OCI-LY1 (cell line): ENCODE results near the gene PDHX.

ENCODE experiments used
- H2AFZ ChIP-seq: fragments of 200-600 bp; sonication (generic), shearing (Covaris generic); 2 replicates; pipeline ENCODE4 v1.6.0; 2014; ENCODE audit warnings: antibody characterized with exemption, mild to moderate bottlenecking, low read length
- H3F3A ChIP-seq: fragments of 200-600 bp; sonication (generic), shearing (Covaris generic); 2 replicates; pipeline ENCODE4 v1.6.0; 2014; ENCODE audit warnings: mild to moderate bottlenecking, antibody characterized with exemption, low read length, moderate library complexity; ENCODE audit not compliant: insufficient read depth
- H3K27ac ChIP-seq: fragments of 200-600 bp; sonication (generic); 2 replicates; pipeline ENCODE4 v1.5.1; 2014; ENCODE audit warnings: low read length, mixed run types, mild to moderate bottlenecking, low read depth; ENCODE audit not compliant: poor library complexity, severe bottlenecking
- H3K27me3 ChIP-seq: fragments of 200-600 bp; sonication (generic); 2 replicates; pipeline ENCODE4 v1.6.0; 2014; ENCODE audit warnings: antibody characterized with exemption, mild to moderate bottlenecking, low read length, moderate library complexity; ENCODE audit not compliant: insufficient read depth
- H3K36me3 ChIP-seq: fragments of 200-600 bp; sonication (generic); 2 replicates; pipeline ENCODE4 v1.6.1; 2014; ENCODE audit warnings: mild to moderate bottlenecking, antibody characterized with exemption, low read length, moderate library complexity, mixed read lengths; ENCODE audit not compliant: insufficient read depth
- H3K4me1 ChIP-seq: fragments of 200-600 bp; sonication (generic); 2 replicates; pipeline ENCODE4 v1.5.1; 2014; ENCODE audit warnings: mild to moderate bottlenecking, low read length, moderate library complexity; ENCODE audit not compliant: insufficient read depth, severe bottlenecking
- H3K4me2 ChIP-seq: fragments of 200-600 bp; sonication (generic), shearing (Covaris generic); 2 replicates; pipeline ENCODE4 v1.6.1; 2014; ENCODE audit warnings: low read length
- H3K4me3 ChIP-seq: fragments of 200-600 bp; sonication (generic); 2 replicates; pipeline ENCODE4 v1.5.1; 2014; ENCODE audit warnings: low read length, low read depth, mild to moderate bottlenecking, mixed read lengths; ENCODE audit not compliant: poor library complexity, severe bottlenecking
- H3K79me2 ChIP-seq: fragments of 200-600 bp; shearing (Covaris generic); 2 replicates; pipeline ENCODE4 v1.6.1; 2016; ENCODE audit warnings: mixed run types, low read length, mixed read lengths; ENCODE audit not compliant: insufficient read depth
- H3K9ac ChIP-seq: fragments of 200-600 bp; sonication (generic), shearing (Covaris generic); 2 replicates; pipeline ENCODE4 v1.6.1; 2014; ENCODE audit warnings: mild to moderate bottlenecking, low read length, mixed read lengths
- H3K9me2 ChIP-seq: fragments of 200-600 bp; sonication (generic), shearing (Covaris generic); 2 replicates; pipeline ENCODE4 v1.6.1; 2014; ENCODE audit warnings: low read depth, mild to moderate bottlenecking, low read length, mixed read lengths
- H3K9me3 ChIP-seq: fragments of 200-600 bp; shearing (Covaris generic); 2 replicates; pipeline ENCODE4 v1.6.1; 2014; ENCODE audit warnings: low read length, mixed read lengths
- H4K20me1 ChIP-seq: fragments of 200-600 bp; sonication (generic), shearing (Covaris generic); 2 replicates; pipeline ENCODE4 v1.6.0; 2016; ENCODE audit warnings: mild to moderate bottlenecking, low read length; ENCODE audit not compliant: insufficient read depth
- CTCF ChIP-seq: fragments of 200-600 bp; sonication (generic), shearing (Covaris generic); IDR thresholded peaks from 2 replicates; pipeline ENCODE4 v1.5.1; 2017; ENCODE audit warnings: mild to moderate bottlenecking, antibody characterized with exemption, low read length, moderate library complexity, mixed read lengths
- EZH2 ChIP-seq: fragments of 200-600 bp; sonication (generic), shearing (Covaris generic); IDR thresholded peaks from 2 replicates; pipeline ENCODE4 v1.8.0; 2017; ENCODE audit warnings: borderline replicate concordance, mixed run types, mild to moderate bottlenecking, antibody characterized with exemption, low read length, moderate library complexity, mixed read lengths

The PDHX gene

GRCh38 chr11:35031867-35032266, 115.4 kb downstream of the PDHX start:
- Histone ChIP-seq H2AFZ (no peak overlapping the region), H3K4me1 (no peaks in the 10 kb centered on the region), H3K9me2 (no peaks in the 10 kb centered on the region), H4K20me1 (no peaks in the 10 kb centered on the region), H3K27me3 (no peaks in the 10 kb centered on the region), H3K4me2 (no peak overlapping the region), H3F3A (no peaks in the 10 kb centered on the region), H3K79me2 (no peaks in the 10 kb centered on the region), H3K4me3 (no peak overlapping the region), H3K27ac (no peak overlapping the region), H3K9ac (no peak overlapping the region), H3K9me3 (no peaks in the 10 kb centered on the region), H3K36me3 (no peaks in the 10 kb centered on the region)
- TF ChIP-seq CTCF, result no peak
- no peak for TF ChIP-seq EZH2

DNA sequence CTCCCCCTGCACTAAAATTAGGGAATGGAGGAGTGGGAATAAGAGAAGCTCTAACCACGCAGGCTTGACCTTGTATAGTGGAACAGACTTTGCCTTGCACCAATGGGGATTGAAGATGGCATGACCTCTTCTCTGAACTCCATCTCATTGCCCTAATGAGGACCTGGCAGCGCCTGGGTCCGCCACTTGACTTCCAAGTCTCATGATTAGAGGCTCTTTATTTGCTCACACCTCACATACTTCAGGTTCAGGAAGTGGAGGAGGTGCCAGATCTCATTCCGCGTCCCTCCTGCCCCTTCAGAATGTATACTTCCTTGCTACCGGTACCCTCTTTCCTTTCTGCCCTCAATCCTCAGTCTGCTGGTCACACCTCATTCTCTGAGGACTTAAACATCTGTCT, 116.6 kb downstream of the PDHX start:
- no peak overlapping the region for H3K4me3 ChIP-seq
- no peak overlapping the region for H3K27ac ChIP-seq
- H3K9me2 ChIP-seq, result no peaks in the 10 kb centered on the region
- H3F3A ChIP-seq, result no peaks in the 10 kb centered on the region
- no peak overlapping the region for H3K9ac ChIP-seq
- H3K27me3 ChIP-seq, result no peaks in the 10 kb centered on the region
- no peaks in the 10 kb centered on the region for H3K4me1 ChIP-seq
- H4K20me1 ChIP-seq, result no peaks in the 10 kb centered on the region
- H3K9me3 ChIP-seq, result no peaks in the 10 kb centered on the region
- no peaks in the 10 kb centered on the region for H3K36me3 ChIP-seq
- H2AFZ ChIP-seq, result no peak overlapping the region
- TF ChIP-seq EZH2 (no peak), CTCF (no peak)
- no peak overlapping the region for H3K4me2 ChIP-seq
- H3K79me2 ChIP-seq, result no peaks in the 10 kb centered on the region

DNA sequence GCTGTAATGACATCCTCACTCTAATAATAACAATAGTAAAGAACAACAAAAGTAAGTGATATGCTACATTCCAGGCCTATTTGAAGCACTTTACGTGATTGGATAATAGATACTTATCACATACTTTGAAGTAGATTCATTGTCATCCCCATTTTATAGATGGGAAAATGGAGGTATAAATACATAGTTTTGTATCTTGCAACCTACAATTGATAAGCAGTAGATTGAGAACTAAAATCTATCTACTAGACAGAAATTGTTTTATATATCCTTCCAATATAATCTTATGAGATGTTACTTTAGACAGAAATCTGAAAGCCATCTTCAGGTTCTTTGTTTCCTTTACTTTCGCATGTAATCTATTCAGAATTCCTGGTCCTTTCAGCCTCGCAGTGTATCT, 118.0 kb downstream of the PDHX start:
- no peaks in the 10 kb centered on the region for H3K4me1 ChIP-seq

More for the DNA sequence above, 118.0 kb downstream of the PDHX start:
- H4K20me1 ChIP-seq, result no peaks in the 10 kb centered on the region
- TF ChIP-seq CTCF (no peak), EZH2 (no peak)
- no peaks in the 10 kb centered on the region for H3K79me2 ChIP-seq
- no peak overlapping the region for H2AFZ ChIP-seq
- no peaks in the 10 kb centered on the region for H3K9me3 ChIP-seq
- H3K9ac ChIP-seq, result no peak overlapping the region
- H3K4me2 ChIP-seq, result no peak overlapping the region
- no peaks in the 10 kb centered on the region for H3K9me2 ChIP-seq
- no peaks in the 10 kb centered on the region for H3K36me3 ChIP-seq
- H3K27ac ChIP-seq, result no peak overlapping the region
- H3F3A ChIP-seq, result no peaks in the 10 kb centered on the region
- H3K4me3 ChIP-seq, result no peak overlapping the region
- no peaks in the 10 kb centered on the region for H3K27me3 ChIP-seq
